ENCODE measurements around the gene CLMN.

The CLMN gene

DNA sequence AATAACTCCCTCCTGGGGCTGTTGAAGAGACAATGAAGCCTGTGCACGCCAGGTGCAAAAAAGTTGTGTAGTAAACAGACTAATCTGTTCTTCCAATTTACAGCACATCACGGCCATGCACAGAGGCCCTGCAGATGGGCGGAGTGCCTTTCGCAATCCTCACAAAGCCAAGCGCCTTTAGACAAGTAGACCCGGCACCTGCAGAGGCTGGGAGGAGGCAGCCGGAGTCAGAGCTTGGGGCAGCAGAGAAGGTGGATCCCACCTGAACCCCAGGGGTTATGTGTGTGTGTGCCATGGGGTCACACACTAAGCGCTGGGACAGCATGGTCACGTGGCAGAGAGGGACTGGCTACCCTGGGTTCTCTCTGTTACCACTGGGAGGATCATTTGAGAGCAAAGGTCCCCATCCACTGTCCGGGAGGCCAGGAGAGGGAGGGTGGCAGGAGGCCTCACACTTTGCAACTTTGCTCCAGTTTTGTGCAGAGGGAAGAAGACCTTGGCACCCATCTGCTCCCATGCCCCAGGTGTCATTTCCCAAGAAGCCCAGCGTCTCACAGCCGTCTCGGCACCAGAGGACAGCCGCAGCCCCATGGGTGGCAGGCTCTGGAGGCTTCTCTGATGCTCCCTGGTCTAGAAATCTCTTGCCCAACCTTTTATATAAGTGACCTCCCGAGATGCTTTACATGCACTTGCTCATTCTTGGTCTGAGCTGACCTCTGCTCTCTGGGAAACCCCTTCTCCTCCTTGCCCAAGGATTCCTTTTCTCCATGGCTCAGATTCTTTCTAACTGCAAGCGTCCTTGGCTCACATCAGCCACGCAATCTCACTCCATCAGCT, 82.4 kb downstream of the CLMN start:
- no peak for DNase-seq

DNA sequence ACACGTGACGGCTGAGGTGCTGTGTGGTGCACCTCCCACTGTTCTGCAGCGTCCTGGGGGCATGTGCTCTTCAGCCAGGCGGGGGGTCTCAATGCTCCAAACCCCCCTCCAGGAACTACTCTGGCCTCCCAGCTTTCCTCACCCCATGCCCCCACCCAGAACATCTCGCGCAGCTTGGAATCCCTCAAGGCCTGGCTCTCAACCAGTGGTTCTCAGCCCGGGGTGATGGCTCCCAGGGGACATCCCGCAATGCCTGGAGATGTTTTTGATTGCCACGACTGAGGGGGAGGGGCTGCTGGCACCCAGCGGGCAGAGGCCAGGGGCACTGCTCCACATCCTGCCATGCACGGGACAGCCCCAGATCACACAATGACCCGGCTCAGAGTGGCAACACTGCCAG, 83.5 kb downstream of the CLMN start:
- no peak for DNase-seq

DNA sequence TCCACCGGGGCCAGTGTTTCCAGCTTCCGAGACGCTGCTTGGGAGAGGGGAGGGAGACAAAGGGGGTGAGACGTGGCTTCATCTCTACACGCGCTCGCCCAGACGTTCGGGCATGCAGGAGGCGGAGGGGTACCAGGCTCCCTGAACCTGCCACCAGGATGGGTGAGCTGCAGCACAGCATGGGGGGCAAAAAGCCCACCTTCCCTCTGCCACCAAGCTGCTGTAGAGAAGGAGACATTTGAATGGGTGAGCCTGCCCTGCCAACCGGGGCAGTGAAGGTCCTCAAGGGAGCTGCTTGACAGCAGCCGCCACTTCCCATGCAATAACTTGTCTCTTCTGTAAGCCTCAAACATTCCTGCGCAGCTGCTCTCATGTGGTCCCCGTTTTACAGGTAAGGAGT, 83.9 kb downstream of the CLMN start:
- DNase-seq, result no peak

- DNase-seq, result no peak
Observed at GRCh38 chr14:95235351-95235750, 84.4 kb downstream of the CLMN start.

DNA sequence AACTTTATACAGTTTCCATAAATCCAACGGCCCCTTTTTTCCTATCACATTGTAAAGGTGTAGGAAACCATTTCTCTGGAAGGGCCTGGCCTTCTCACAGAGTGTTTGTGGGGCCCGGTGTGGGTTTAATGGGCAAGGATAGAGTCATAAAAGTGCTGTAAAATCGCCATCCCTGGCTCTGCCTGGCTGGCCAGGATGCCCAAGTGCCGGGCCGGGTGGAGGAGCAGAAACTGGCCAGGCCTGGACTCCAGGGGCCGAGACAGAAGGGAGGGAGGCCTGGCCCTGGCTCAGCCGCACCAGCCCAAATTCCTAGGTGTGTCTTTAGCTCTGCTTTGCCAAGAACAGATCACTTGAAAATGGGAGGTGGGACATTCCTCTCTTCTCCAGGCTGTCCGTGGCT, 85.3 kb downstream of the CLMN start:
- no peak for DNase-seq

DNA sequence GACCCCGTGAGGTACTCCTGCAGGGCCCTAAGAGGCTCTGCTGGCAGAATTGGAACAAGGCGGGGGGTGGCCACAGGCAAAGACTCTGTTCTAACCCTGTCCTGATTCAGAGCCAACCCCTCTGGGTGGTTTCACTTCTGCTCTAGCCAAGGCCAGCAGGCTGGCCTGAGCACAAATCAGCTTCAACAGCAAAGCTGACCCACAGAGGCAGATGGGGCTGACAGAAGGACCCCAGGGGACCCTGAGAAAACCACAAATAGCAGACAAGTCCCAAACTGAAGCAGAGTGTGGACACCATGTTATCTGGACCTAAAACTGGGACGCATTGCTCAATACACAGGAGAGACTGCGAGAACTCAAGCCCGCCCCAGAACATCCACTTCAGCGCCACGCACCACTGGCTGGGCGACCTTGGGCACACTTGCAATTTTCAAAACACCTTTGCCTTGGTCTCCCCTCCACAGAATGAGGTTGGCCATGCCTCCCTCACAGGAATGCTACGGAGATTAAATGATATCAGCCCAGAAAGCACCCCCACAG, 85.9 kb downstream of the CLMN start:
- DNase-seq, result no peak

- no peak for DNase-seq
Observed at GRCh38 chr14:95232894-95233584, 86.7 kb downstream of the CLMN start.

GRCh38 chr14:95231966-95232633, 87.6 kb downstream of the CLMN start:
- no peak for DNase-seq

- no peak for DNase-seq
Observed at GRCh38 chr14:95229749-95230148, 90.0 kb downstream of the CLMN start.

DNA sequence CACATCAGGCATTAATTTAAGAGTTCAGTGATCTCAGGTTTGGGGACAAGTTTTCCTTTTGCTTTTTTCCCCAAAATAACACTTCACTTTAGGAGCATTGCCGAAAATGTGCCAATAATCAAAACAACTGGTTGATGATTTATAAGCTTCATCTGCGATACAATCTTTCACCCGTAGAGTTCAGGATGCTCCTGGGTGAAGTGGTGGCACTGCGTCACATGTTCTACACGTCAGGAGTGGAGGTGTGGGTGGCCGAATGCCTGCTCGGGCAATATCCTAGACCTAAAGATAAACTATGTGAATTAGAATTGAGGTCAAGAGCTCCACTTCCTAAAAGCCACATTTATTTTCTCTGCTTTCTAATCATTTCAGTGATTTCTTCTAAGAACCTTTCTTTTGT, 91.5 kb downstream of the CLMN start:
- no peak for DNase-seq

DNA sequence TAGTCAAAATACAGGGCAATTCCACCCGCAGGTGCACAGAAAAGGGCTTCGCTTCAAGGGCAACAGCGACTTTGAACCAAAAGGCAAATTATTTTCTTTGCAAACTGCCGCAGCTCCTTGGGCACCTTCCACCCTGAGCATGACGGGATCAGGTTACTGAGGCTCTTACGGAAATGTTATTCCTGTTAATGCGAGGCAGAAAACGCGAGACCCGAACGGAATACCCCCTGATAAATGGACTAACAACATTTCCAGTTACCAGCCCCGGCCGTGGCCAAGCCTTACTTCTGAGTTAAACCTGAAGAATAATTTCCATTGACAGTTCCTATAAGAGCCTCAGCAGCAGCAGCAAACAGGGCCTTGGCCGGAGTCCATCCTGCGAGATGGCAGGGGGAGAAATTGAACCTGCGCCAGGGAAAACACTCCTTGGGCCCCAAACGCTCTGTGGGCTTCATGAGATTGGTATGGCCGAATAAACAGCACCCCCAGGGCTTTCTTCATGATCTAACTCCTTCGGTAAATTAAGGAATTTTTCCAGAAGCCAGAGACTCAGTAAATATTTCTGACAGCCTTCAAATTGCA, 92.3 kb downstream of the CLMN start:
- DNase-seq, result no peak

GRCh38 chr14:95226801-95227200, 92.9 kb downstream of the CLMN start:
- DNase-seq, result no peak

- DNase-seq, result no peak
Observed at GRCh38 chr14:95225251-95225887, 94.3 kb downstream of the CLMN start.

DNA sequence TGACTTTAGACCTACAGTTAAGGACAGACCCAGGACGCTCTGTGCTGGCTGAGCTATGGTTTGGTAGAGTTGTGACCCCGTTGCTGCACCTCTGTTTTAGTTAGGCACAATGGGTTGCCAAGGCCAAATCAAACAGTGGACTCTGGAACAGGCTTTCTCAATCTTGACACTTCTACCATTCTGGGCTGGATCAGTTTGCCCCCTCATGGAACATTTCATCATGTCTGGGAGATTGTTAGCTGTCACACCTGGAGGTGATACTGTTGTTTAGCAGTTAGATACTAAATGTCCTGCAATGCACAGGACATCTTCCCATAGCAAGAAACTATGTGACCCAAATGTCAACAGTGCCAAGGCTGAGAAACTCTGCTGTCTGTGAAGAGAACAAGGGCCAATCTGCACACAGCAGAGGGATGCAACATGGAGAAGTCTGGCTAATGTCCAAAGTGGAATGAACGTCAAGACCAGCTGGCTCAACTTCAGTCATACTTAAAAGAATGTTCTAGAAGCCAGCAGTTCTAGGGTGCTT, 96.8 kb downstream of the CLMN start:
- DNase-seq, result no peak

GRCh38 chr14:95222151-95222631, 97.5 kb downstream of the CLMN start:
- no peak for DNase-seq

DNA sequence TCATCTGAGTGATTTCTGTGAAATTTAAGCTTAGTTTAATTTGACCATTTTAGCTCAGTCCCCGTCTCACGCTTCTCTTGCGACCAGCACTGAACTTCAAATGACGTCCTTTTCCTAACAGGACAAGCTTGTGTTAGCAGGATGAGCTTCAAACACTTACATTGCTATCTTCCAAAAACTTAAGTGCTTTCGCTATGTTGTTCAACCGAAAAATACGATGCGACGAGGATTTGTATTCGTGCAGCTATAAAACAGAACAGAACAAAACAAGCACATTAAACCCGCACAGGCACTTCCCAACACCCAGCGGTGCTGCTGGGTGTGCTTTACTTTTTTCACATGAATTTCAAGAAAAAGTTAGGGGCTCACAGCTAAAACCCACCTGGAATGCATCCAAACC, 98.2 kb downstream of the CLMN start:
- no peak for DNase-seq

- DNase-seq, result no peak
Observed at GRCh38 chr14:95220663-95221231, 99.0 kb downstream of the CLMN start.

DNA sequence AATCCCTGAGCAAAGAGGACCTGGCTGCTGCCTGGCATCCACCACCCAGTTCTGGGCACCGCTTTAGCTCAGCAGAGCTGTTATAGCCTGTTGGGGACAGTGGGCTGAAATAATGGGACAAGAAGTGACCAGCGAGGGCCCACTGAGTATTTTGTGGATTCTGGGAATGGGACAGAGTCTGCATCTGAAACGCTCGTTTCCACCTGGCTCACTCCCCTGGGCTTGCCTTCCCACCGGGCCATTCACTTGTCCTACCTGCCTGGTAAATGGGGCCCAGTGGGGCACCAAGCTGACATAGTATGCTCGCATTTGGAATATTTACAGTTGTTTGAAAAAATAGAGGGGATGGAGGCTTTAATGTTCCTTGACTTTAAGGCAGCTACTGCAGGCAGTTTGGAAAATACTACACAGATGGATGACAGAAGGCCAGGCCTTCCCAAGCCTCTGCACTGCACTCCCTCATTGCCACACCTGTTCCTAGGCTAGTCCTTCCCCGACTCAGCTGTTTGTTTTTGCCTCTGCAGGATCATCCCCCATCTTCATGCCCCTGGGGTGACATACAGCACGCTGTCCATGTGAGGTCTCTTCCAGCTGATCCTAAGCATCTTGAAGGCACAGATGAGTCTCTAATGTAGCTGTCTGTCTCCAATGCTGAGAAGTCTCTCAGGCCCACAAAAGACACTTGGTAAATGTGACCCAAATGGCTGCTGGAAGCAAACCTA, 101.1 kb downstream of the CLMN start:
- no peak for DNase-seq

DNA sequence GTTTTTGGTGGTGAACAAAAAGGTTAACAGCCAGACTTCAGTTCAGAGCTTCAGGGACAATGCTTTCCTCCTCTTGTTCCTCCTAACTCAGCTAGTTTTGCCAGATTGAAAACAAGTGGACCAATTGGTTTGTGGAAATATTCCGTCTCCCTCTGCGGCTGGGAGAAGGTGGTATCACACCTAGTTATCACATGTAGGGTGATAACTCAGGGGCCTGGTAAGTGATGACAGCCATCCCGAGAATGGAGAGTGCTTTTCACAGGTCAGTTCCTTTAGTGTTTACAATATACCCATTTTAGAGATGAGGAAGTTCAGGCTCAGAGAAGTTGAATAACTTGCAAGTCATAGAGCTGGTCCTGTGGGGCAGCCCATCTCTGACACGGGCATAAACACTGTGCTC, 101.7 kb downstream of the CLMN start:
- DNase-seq, result no peak

DNA sequence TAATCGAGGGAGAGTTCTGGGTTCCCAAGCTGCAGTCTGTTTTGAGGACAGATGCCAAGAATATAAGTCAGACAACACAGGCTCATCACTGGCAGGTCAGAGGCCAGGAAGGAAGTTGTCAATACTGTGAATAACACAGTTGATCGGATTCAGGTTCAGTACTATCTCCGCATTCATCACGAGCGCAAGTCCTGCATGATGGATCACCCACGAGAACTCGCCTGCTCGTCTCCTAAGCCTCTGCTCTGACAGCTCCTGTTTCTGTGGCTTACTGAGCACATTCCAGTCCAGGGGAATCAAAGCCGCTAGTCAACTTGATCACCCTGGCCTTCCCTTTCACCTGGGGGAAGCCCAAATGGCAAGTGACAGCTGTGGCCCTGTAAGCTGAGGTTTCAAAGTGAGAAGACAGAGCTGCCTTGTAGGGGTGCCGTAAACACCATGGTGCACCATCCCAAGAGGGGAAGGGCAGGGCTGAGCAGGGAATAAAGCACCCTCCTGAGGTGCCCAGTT, 102.3 kb downstream of the CLMN start:
- no peak for DNase-seq

DNA sequence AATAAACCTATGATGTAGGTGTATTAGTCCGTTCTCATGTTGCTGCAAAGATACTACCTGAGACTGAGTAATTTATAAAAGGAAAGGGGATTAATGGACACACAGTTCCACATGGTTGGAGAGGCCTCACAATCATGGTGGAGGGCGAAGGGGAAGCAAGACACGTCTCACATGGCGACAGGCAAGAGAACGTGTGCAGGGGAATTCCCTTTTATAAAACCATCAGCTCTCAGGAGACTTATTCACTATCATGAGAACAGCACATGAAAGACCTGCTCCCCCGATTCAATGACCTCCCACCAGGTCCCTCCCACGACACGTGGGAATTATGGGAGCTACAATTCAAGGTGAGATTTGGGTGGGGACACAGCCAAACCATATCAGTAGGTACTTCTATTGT, 103.7 kb downstream of the CLMN start:
- DNase-seq, result no peak
